Measurements from ENCODE around the gene ITFG1.

GRCh38 chr16:47244206-47244605 is 216.7 kb downstream of the ITFG1 start:
- TF ChIP-seq CTCF (IDR thresholded peaks at IDR 0.05) (no peak), POLR2AphosphoS5 (IDR thresholded peaks at IDR 0.05) (no peak), POLR2A (IDR thresholded peaks at IDR 0.05) (no peak)

All from stomach (tissue), 4 donors.